Activated CD4-positive, alpha-beta T cell treated with anti-CD3 and anti-CD28 coated beads, Interleukin-2, Interleukin-4, amounts not matched to agents 100 ng/mL and 50 ng/mL, durations not matched to agents 16 hours and 8 hours (primary cell): ENCODE measurements around the gene COL5A1.

Experiments used
- DNase-seq: peaks from one replicate; pipeline ENCODE4 v3.0.0-alpha.2; 2020; ENCODE audit warnings: low spot score

Gene COL5A1

GRCh38 chr9:134770972-134771971 lies 129.7 kb downstream of the COL5A1 start:
- DNase-seq, result no peak

GRCh38 chr9:134772331-134772730 lies 130.7 kb downstream of the COL5A1 start:
- DNase-seq, result no peak

GRCh38 chr9:134773842-134774241 lies 132.2 kb downstream of the COL5A1 start:
- DNase-seq, result no peak

GRCh38 chr9:134774410-134774809 lies 132.8 kb downstream of the COL5A1 start:
- no peak for DNase-seq

GRCh38 chr9:134775081-134775951 lies 133.7 kb downstream of the COL5A1 start:
- DNase-seq, result no peak

GRCh38 chr9:134776080-134776796 lies 134.6 kb downstream of the COL5A1 start:
- no peak for DNase-seq

GRCh38 chr9:134777153-134777552 lies 135.6 kb downstream of the COL5A1 start:
- no peak for DNase-seq

GRCh38 chr9:134778156-134778555 lies 136.6 kb downstream of the COL5A1 start:
- DNase-seq, result no peak

GRCh38 chr9:134778841-134779411 lies 137.3 kb downstream of the COL5A1 start:
- no peak for DNase-seq

- DNase-seq, result no peak
These were observed 138.0 kb downstream of the COL5A1 start for GRCh38 chr9:134779640-134780039.

- no peak for DNase-seq
These were observed 140.1 kb downstream of the COL5A1 start for GRCh38 chr9:134781591-134782302.

GRCh38 chr9:134782921-134783698 lies 141.5 kb downstream of the COL5A1 start:
- no peak for DNase-seq

- no peak for DNase-seq
These were observed 142.1 kb downstream of the COL5A1 start for GRCh38 chr9:134783699-134784039.

- no peak for DNase-seq
These were observed 143.1 kb downstream of the COL5A1 start for GRCh38 chr9:134784577-134785305.

- no peak for DNase-seq
These were observed 143.9 kb downstream of the COL5A1 start for GRCh38 chr9:134785325-134786108.

GRCh38 chr9:134787601-134788531 lies 146.3 kb downstream of the COL5A1 start:
- DNase-seq, result no peak

- DNase-seq, result no peak
These were observed 147.6 kb downstream of the COL5A1 start for GRCh38 chr9:134789168-134789567.

- DNase-seq, result no peak
These were observed 149.4 kb downstream of the COL5A1 start for GRCh38 chr9:134791009-134791408.
